HG03469 (cell line): ENCODE measurements around the gene FARP1.

Source experiments
- ATAC-seq: cut with Tn5 transposase; IDR thresholded peaks from one replicate; pipeline ENCODE4 v1.9.1; 2021; ENCODE audit warnings: mild to moderate bottlenecking, moderate library complexity, moderate number of reproducible peaks; ENCODE audit not compliant: unreplicated experiment

Gene FARP1

GRCh38 chr13:98473135-98473787 is 330.4 kb downstream of the FARP1 start:
- no peak for ATAC-seq

GRCh38 chr13:98473788-98474144 is 330.9 kb downstream of the FARP1 start:
- no peak for ATAC-seq

GRCh38 chr13:98474292-98474691 is 331.4 kb downstream of the FARP1 start:
- ATAC-seq = no peak

- ATAC-seq = no peak
Observed at GRCh38 chr13:98474761-98475160, 331.9 kb downstream of the FARP1 start.

GRCh38 chr13:98475522-98475921 is 332.6 kb downstream of the FARP1 start:
- ATAC-seq = no peak

GRCh38 chr13:98476106-98476505 is 333.2 kb downstream of the FARP1 start:
- ATAC-seq = peak; percentile 21

- ATAC-seq = peak; percentile 94
Observed at GRCh38 chr13:98476538-98476966, 333.7 kb downstream of the FARP1 start.

- ATAC-seq = peak; percentile 34
Observed at GRCh38 chr13:98478189-98479129, 335.6 kb downstream of the FARP1 start.

GRCh38 chr13:98479496-98480003 is 336.7 kb downstream of the FARP1 start:
- no peak for ATAC-seq

GRCh38 chr13:98480915-98481877 is 338.3 kb downstream of the FARP1 start:
- no peak for ATAC-seq

GRCh38 chr13:98482476-98483444 is 339.9 kb downstream of the FARP1 start:
- no peak for ATAC-seq

GRCh38 chr13:98483601-98484288 is 340.9 kb downstream of the FARP1 start:
- ATAC-seq = no peak

- ATAC-seq = no peak
Observed at GRCh38 chr13:98484289-98485219, 341.7 kb downstream of the FARP1 start.

GRCh38 chr13:98485561-98485960 is 342.7 kb downstream of the FARP1 start:
- ATAC-seq = no peak

GRCh38 chr13:98486412-98486811 is 343.5 kb downstream of the FARP1 start:
- ATAC-seq = no peak

- ATAC-seq = no peak
Observed at GRCh38 chr13:98487016-98487415, 344.1 kb downstream of the FARP1 start.

GRCh38 chr13:98487522-98487921 is 344.6 kb downstream of the FARP1 start:
- no peak for ATAC-seq

GRCh38 chr13:98488736-98489135 is 345.8 kb downstream of the FARP1 start:
- ATAC-seq = no peak
